ENCODE results near the gene AOAH.

GRCh38 chr7:36602511-36602910, 121.8 kb downstream of the AOAH start:
- TF ChIP-seq CTCF (IDR thresholded peaks at IDR 0.05) (no peak), POLR2A (IDR thresholded peaks at IDR 0.05) (no peak)
